Neural cell (in vitro differentiated cells): ENCODE data around the gene IGF2BP2. TPM values are rescaled to one million over a fixed set of nuclear protein-coding genes. Genes with fewer than 3 reads are reported as not detected.

Source experiments
- H2AFZ ChIP-seq: fragments of 200-600, 300-800 bp; sonication (generic), shearing (Covaris generic); 2 replicates; pipeline ENCODE4 v1.6.0; 2014; ENCODE audit warnings: low read depth, mild to moderate bottlenecking, antibody characterized with exemption, low read length, moderate library complexity
- H3F3A ChIP-seq: fragments of 200-600 bp; shearing (Covaris generic); 2 replicates; pipeline ENCODE4 v1.6.1; 2016; ENCODE audit warnings: mild to moderate bottlenecking, moderate library complexity, mixed read lengths, antibody characterized with exemption, low read length; ENCODE audit not compliant: insufficient read depth, poor library complexity, severe bottlenecking
- H3K27ac ChIP-seq: fragments of 200-600, 300-800 bp; sonication (generic), shearing (Covaris generic); 2 replicates; pipeline ENCODE4 v1.5.1; 2014; ENCODE audit warnings: mild to moderate bottlenecking, low read length, moderate library complexity
- H3K27me3 ChIP-seq: fragments of 300-800, 200-600 bp; sonication (generic), shearing (Covaris generic); 2 replicates; pipeline ENCODE4 v1.6.0; 2014; ENCODE audit warnings: mild to moderate bottlenecking, low read depth, low read length, moderate library complexity; ENCODE audit not compliant: insufficient read depth
- H3K36me3 ChIP-seq: fragments of 300-800, 200-600 bp; sonication (generic), shearing (Covaris generic); 2 replicates; pipeline ENCODE4 v1.5.1; 2014; ENCODE audit warnings: mild to moderate bottlenecking, antibody characterized with exemption, low read length, moderate library complexity; ENCODE audit not compliant: insufficient read depth
- H3K4me2 ChIP-seq: fragments of 300-800, 200-600 bp; sonication (generic), shearing (Covaris generic); 2 replicates; pipeline ENCODE4 v1.6.0; 2014; ENCODE audit warnings: mild to moderate bottlenecking, low read length
- H3K4me3 ChIP-seq: fragments of 300-800, 200-600 bp; sonication (generic), shearing (Covaris generic); 2 replicates; pipeline ENCODE4 v1.5.1; 2014; ENCODE audit warnings: mild to moderate bottlenecking, low read length, moderate library complexity
- H3K79me2 ChIP-seq: fragments of 200-600 bp; shearing (Covaris generic); replicated peaks from 2 replicates; pipeline ENCODE4 v1.6.0; 2014; ENCODE audit warnings: mild to moderate bottlenecking, low read length, moderate library complexity; ENCODE audit not compliant: insufficient read depth
- H3K9ac ChIP-seq: fragments of 300-800, 200-600 bp; sonication (generic), shearing (Covaris generic); 2 replicates; pipeline ENCODE4 v1.6.1; 2016; ENCODE audit warnings: mild to moderate bottlenecking, low read length, mixed read lengths
- H3K9me2 ChIP-seq: fragments of 200-600 bp; shearing (Covaris generic); 2 replicates; pipeline ENCODE4 v1.6.1; 2016; ENCODE audit warnings: mild to moderate bottlenecking, low read length, mixed read lengths; ENCODE audit not compliant: insufficient read depth
- H3K9me3 ChIP-seq: fragments of 200-600, 300-800 bp; sonication (generic), shearing (Covaris generic); 2 replicates; pipeline ENCODE4 v1.6.1; 2016; ENCODE audit warnings: mild to moderate bottlenecking, mixed run types, low read length, moderate library complexity, mixed read lengths
- H4K20me1 ChIP-seq: fragments of 200-600 bp; shearing (Covaris generic); 2 replicates; pipeline ENCODE4 v1.6.1; 2016; ENCODE audit warnings: mild to moderate bottlenecking, mixed run types; ENCODE audit not compliant: insufficient read depth
- EP300 ChIP-seq: fragments of 450-650 bp; conservative IDR thresholded peaks from 2 replicates; pipeline ENCODE4 v1.6.1; 2014; ENCODE audit warnings: antibody characterized with exemption, mild to moderate bottlenecking, moderate library complexity; ENCODE audit not compliant: poor library complexity, severe bottlenecking
- EZH2 ChIP-seq: fragments of 200-600, 300-800 bp; shearing (Covaris generic), sonication (generic); IDR thresholded peaks from 2 replicates; pipeline ENCODE4 v1.6.1; 2014; ENCODE audit warnings: antibody characterized with exemption, low read length, borderline replicate concordance, mild to moderate bottlenecking; ENCODE audit not compliant: insufficient read depth, poor library complexity, severe bottlenecking
- MXI1 ChIP-seq: fragments of 450-650 bp; conservative IDR thresholded peaks from 2 replicates; pipeline ENCODE4 v1.6.1; 2014; ENCODE audit warnings: antibody characterized with exemption, mild to moderate bottlenecking; ENCODE audit not compliant: poor library complexity, severe bottlenecking
- POLR2AphosphoS5 ChIP-seq: IDR thresholded peaks from 2 replicates; pipeline ENCODE4 v1.6.1; 2012
- RAD21 ChIP-seq: fragments of 450-650 bp; conservative IDR thresholded peaks from 2 replicates; pipeline ENCODE4 v1.6.1; 2014; ENCODE audit warnings: antibody characterized with exemption, mild to moderate bottlenecking, moderate library complexity
- SMC3 ChIP-seq: fragments of 450-650 bp; conservative IDR thresholded peaks from 2 replicates; pipeline ENCODE4 v1.6.1; 2014; ENCODE audit warnings: antibody characterized with exemption, mild to moderate bottlenecking, moderate library complexity; ENCODE audit not compliant: poor library complexity
- TAF1 ChIP-seq: IDR thresholded peaks from 2 replicates; pipeline ENCODE4 v1.6.1; 2012; ENCODE audit warnings: low read depth
- polyA plus RNA-seq: library from polyadenylated mRNA; depleted of rRNA; stranded (reverse); fragments of >200 nt; gene quantifications from 2 replicates; pipeline ENCODE4 v1.2.3, GENCODE V29; 2014
- TF ChIP-seq, protein P1 (sequence below): fragments of 450-650 bp; IDR thresholded peaks from 2 replicates; pipeline ENCODE4 v1.5.1; 2014; ENCODE audit warnings: antibody characterized with exemption, mild to moderate bottlenecking, moderate library complexity; ENCODE audit not compliant: poor library complexity, severe bottlenecking
- TF ChIP-seq, protein P2 (sequence below): IDR thresholded peaks from 2 replicates; pipeline ENCODE4 v1.6.1; 2012; ENCODE audit warnings: borderline replicate concordance

The IGF2BP2 gene
- polyA plus RNA-seq, 1 donor from 2014 or later: 46.6 TPM

DNA sequence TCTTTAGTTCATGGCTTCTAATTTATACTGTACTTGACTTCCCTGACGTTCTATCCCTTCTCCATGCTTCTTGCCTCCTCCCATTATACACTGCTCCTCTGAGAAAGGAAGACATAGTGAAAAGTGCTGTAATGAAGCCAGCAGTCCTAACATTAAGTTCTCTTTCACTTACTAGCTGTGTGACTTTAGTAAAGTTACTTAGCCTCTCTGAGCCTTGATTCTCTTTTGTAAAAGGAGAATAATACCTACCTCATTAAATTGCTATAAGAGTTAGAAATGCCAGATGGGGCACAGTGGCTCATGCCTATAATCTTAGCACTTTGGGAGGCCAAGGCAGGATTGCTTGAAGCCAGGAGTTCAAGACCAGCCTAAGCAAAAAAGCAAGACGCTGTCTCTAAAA, 18.8 kb upstream of the IGF2BP2 start:
- Histone ChIP-seq H4K20me1 (no peaks in the 10 kb centered on the region), H3F3A (no peaks in the 10 kb centered on the region), H3K27me3 (no peaks in the 10 kb centered on the region), H3K36me3 (no peaks in the 10 kb centered on the region), H2AFZ (no peak overlapping the region), H3K4me2 (no peak overlapping the region), H3K27ac (no peak overlapping the region), H3K4me3 (no peak overlapping the region), H3K9me2 (no peaks in the 10 kb centered on the region), H3K79me2 (no peaks in the 10 kb centered on the region), H3K9ac (no peak overlapping the region), H3K9me3 (no peaks in the 10 kb centered on the region)
- TF ChIP-seq MXI1: no peak
- TF ChIP-seq, protein P1, sequence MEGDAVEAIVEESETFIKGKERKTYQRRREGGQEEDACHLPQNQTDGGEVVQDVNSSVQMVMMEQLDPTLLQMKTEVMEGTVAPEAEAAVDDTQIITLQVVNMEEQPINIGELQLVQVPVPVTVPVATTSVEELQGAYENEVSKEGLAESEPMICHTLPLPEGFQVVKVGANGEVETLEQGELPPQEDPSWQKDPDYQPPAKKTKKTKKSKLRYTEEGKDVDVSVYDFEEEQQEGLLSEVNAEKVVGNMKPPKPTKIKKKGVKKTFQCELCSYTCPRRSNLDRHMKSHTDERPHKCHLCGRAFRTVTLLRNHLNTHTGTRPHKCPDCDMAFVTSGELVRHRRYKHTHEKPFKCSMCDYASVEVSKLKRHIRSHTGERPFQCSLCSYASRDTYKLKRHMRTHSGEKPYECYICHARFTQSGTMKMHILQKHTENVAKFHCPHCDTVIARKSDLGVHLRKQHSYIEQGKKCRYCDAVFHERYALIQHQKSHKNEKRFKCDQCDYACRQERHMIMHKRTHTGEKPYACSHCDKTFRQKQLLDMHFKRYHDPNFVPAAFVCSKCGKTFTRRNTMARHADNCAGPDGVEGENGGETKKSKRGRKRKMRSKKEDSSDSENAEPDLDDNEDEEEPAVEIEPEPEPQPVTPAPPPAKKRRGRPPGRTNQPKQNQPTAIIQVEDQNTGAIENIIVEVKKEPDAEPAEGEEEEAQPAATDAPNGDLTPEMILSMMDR: no peak

DNA sequence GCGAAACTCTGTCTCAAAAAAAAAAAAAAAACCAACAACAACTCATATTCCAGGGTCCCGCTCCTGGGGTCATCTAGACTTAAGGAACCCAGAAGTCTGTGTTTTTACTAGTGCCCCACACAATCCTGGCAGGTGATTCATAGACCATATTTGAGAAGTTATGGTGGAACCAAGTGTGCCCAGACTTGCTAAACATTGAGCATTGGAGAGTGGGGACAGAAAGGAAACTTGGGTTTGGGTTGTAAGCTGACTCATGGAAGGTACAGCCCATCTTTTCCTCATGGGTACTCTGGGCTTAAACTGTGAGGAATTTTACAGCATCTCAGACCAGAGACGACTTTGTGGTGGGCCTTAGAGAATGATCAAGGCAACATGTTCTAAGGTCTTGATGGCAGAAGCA, 18.3 kb upstream of the IGF2BP2 start:
- no peaks in the 10 kb centered on the region for H3K27me3 ChIP-seq
- H3K36me3 ChIP-seq: no peaks in the 10 kb centered on the region
- H3K27ac ChIP-seq: no peak overlapping the region
- H3K9ac ChIP-seq: no peak overlapping the region
- H3K9me2 ChIP-seq: no peaks in the 10 kb centered on the region
- H3K79me2 ChIP-seq: no peaks in the 10 kb centered on the region
- TF ChIP-seq, protein P1: no peak
- TF ChIP-seq TAF1 (no peak), MXI1 (no peak), EP300 (no peak), RAD21 (no peak), SMC3 (no peak), POLR2AphosphoS5 (no peak), EZH2 (no peak)
- TF ChIP-seq, protein P2, sequence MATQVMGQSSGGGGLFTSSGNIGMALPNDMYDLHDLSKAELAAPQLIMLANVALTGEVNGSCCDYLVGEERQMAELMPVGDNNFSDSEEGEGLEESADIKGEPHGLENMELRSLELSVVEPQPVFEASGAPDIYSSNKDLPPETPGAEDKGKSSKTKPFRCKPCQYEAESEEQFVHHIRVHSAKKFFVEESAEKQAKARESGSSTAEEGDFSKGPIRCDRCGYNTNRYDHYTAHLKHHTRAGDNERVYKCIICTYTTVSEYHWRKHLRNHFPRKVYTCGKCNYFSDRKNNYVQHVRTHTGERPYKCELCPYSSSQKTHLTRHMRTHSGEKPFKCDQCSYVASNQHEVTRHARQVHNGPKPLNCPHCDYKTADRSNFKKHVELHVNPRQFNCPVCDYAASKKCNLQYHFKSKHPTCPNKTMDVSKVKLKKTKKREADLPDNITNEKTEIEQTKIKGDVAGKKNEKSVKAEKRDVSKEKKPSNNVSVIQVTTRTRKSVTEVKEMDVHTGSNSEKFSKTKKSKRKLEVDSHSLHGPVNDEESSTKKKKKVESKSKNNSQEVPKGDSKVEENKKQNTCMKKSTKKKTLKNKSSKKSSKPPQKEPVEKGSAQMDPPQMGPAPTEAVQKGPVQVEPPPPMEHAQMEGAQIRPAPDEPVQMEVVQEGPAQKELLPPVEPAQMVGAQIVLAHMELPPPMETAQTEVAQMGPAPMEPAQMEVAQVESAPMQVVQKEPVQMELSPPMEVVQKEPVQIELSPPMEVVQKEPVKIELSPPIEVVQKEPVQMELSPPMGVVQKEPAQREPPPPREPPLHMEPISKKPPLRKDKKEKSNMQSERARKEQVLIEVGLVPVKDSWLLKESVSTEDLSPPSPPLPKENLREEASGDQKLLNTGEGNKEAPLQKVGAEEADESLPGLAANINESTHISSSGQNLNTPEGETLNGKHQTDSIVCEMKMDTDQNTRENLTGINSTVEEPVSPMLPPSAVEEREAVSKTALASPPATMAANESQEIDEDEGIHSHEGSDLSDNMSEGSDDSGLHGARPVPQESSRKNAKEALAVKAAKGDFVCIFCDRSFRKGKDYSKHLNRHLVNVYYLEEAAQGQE: no peak
- no peaks in the 10 kb centered on the region for H3K9me3 ChIP-seq
- H3K4me2 ChIP-seq: no peak overlapping the region
- H3F3A ChIP-seq: no peaks in the 10 kb centered on the region
- no peak overlapping the region for H2AFZ ChIP-seq
- H3K4me3 ChIP-seq: no peak overlapping the region
- no peaks in the 10 kb centered on the region for H4K20me1 ChIP-seq
